Activated gamma-delta T cell (primary cell): ENCODE results near the gene SYNE2.

Experiments
- DNase-seq: peaks from one replicate; lab custom pipeline; 2025; lab: John Stamatoyannopoulos, UW

Gene SYNE2

DNA sequence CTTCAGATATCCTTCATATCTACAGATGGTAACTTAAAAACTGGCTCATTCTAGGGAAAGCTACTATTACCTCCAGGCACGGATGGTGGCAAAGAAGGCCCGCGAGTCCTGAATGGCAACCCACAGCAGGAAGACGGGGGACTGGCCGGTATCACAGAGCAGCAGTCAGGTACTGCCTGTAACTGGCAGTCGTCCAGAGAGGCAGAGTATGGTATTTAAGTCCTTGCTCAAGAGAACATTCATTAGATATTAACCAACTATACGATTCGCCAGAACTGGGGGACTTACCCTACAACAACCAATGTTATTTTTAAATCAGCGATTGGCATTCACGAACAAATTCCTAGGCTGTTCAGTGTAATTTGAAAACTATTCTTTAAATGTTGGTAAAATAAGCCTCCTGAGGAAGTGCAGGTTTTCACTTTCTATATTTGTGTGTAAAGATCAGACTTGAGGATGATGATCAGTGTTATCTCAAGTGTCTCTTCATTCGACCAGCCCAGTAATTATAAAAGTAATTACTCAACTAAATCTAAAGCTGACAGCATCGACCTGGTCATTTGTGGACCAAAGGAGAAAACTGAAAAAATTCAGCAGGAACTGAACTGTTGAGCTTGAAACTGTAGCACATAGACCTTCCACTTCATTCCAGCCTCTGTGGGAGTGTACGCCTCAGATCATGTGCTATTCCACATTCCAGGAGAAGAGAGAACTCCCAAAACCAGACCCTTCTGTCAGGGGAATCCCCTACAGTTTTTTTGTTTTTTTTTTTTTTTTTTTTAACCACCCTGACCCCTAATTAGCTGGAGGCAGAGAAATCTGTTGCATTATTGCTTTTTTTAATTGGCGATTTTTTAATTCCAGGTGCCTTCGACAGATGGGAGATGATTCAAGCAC lies 365.8 kb downstream of the SYNE2 start:
- DNase-seq = no peak

DNA sequence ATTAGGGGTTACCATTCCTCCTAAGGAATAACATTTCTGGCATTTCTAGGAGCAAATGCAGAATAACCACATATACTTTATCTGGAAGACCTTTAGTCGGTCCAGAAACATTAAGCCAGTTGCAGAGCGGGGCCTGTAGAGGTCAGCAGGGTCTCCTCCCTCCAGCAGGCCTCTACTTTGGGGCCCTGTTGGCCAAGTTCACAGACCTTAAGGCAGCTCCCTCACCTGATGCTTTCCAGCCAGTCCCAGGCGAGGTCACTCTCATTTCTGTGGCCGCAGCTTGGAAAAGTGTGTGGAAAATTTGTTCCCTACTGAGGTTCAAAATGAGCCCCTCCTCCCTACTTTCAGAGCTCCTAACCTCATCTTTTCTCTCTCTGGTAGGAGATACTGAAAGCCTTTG lies 367.3 kb downstream of the SYNE2 start:
- no peak for DNase-seq

DNA sequence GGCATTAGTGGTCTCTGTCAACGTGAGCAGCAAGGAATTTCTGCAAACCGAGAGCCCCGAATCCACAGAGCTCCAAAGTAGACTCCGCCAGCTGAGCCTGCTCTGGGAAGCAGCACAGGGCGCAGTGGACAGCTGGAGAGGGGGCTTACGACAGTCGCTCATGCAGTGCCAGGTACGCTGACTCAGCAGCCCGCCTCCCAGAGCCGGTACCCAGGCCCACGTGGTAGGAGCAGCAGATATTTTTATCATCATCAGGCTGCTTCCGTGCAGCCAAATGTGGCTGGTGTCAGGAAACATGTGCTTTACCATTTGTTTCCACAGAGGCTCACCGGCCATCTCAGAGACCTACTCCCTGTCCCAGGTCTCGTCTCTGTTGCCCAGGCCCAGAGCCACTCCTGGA lies 367.7 kb downstream of the SYNE2 start:
- no peak for DNase-seq

GRCh38 chr14:64221391-64222003 lies 368.7 kb downstream of the SYNE2 start:
- no peak for DNase-seq

DNA sequence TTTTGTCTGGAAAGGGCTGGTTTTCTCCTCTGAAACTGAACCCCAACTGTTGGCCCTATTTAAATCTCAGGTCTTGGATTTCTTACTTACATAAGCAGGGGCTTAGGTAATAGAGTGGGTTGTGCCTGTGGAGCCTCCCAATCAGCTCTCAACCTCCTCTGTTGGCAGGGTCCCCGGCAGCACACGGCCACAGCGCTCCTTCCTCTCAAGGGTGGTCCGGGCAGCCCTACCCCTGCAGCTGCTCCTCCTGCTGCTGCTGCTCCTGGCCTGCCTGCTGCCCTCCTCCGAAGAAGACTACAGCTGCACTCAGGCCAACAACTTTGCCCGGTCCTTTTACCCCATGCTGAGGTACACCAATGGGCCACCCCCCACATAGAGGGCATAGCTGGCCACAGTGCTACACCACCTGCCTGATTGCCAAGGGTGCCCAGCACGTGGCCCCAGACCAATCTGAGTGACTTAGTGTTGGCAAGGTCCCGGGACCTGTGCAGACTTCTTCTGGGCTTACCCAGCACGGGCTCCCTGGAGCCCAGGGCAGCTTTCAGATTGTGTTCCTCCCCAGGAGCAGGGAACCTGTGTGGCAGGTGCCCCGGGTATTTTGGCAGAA lies 372.4 kb downstream of the SYNE2 start:
- DNase-seq = no peak

GRCh38 chr14:64227856-64228255 lies 375.1 kb downstream of the SYNE2 start:
- no peak for DNase-seq

DNA sequence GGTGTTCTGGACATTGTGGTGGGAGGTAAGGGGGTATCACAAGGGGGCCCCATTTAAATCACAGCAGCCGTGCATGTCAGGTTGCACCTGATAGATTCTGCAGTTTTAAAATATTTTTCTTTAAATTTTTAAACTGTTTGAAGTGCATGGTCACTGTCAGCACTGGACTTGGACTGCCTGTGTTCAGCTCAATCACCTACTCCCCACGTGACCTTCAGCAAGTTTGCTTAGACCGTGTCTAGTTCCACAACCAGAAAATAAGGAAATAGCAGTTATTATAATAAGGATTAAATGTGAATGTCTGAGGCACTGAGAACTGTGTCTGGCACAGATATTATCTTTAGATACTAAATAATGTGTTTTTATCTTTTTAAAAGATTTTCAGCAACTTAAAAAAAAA lies 376.7 kb downstream of the SYNE2 start:
- no peak for DNase-seq

- DNase-seq = no peak
Observed at GRCh38 chr14:64232095-64232838, 379.5 kb downstream of the SYNE2 start.

DNA sequence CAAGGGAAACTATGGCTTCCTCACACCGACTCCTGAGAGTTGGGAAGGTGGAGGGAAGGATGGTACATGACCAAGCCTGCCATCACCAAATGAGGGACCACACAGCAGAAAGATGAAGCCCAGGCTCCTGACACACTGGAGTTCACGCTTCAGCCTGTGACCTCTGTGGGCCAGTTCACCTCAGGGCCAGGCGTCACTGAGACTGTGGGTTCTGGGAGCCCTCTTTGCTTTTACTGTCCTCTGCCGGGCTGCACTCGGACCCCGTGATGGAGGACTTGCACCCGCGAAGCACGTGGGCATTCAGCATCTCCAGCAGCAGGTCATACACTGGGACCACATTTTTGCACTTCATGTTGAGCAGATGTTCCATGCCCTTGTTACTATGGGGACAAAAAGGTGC lies 380.1 kb downstream of the SYNE2 start:
- DNase-seq = no peak

GRCh38 chr14:64233531-64234190 lies 380.9 kb downstream of the SYNE2 start:
- no peak for DNase-seq

DNA sequence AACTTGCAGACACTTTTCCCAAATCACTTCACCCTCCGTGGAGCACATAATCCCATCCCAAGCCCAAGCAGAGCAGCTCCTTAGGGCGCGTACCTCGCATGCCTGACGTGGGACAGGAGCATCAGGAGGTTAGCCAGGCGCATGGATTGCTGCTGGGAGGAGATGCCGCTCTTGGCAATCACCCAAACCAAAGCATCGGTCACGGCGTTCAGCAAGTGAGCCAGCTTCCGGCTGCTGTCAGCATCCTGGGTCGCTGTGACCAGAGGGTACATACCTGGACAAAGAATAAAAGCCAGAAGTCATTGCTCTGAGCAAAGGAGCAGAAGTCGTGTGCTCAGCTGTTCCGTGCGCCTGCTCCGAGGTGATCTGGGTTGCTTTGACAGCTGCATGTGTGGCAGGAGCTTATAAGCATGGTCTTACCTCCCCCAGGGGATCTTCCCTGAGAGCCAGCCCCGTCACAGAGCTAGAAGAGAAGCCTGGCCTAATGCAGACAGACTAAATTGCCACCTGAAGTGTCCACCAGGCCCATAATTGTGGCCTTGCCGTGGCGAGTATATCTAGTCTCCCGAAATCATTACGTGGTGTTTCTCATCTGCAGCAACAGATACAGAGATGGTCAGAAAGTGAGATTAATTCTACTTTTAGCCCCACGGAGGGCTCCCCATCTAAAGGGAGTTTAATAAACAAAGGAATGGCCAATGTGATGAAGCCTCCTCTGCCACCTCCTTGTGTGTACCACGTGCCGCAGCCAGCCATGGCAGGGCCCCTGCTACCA lies 382.3 kb downstream of the SYNE2 start:
- no peak for DNase-seq

GRCh38 chr14:64235652-64236640 lies 383.1 kb downstream of the SYNE2 start:
- no peak for DNase-seq

DNA sequence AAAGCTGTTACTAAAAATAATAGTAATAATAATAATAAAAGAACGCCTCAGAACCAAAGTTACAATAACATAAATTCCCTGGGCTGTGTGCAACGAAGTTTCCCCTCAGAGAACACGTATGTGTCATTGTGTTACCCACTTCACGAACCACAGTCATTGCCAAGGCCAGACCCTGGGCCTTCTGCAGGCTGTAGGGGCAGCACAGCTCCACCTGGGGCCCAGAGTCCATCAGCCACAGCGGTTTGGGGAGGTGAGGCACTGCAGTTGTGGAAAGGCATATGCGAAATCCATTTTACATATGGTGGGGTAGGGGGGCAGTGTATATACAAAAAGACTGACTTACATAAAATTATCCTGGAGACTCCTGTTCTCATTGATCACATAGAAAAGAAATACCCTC lies 385.2 kb downstream of the SYNE2 start:
- no peak for DNase-seq

- DNase-seq = no peak
Observed at GRCh38 chr14:64238631-64239030, 385.8 kb downstream of the SYNE2 start.

DNA sequence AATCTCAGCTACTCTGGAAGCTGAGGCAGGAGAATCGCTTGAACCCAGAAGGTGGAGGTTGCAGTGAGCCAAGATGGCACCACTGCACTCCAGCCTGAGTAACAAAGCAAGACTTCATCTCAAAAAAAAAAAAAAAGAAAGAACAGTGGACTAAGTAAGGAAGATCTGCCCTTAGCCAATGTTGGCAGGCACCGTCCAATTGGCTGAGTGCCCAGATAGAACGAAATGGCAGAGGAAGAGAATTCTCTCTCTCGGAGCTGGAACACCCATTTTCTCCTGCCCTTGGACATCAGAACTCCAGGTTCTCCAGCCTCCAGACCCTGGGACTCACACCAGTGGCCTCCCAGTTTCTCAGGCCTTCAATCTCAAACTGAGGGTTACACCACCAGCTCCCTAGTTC lies 391.5 kb downstream of the SYNE2 start:
- no peak for DNase-seq

GRCh38 chr14:64245491-64245890 lies 392.7 kb downstream of the SYNE2 start:
- no peak for DNase-seq

DNA sequence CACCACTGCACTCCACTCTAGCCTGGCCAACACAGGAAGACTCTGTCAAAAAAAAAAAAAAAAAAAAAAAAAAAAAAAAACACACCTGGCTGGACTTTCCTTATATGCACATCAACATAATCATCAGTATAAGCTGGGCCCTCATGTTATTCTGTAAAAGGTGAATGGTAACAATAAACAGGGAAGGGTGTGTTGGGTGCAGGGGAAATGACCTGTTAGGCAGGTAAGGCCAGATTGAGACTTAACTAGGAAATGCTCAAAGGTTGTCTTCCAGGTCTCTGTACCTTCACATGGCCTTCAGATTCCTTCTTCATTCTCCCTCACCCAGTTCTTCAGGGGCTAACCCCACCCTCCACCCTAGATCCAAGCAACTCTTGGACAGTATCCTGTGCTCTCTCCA lies 393.9 kb downstream of the SYNE2 start:
- DNase-seq = no peak

GRCh38 chr14:64247195-64247594 lies 394.4 kb downstream of the SYNE2 start:
- DNase-seq = no peak

DNA sequence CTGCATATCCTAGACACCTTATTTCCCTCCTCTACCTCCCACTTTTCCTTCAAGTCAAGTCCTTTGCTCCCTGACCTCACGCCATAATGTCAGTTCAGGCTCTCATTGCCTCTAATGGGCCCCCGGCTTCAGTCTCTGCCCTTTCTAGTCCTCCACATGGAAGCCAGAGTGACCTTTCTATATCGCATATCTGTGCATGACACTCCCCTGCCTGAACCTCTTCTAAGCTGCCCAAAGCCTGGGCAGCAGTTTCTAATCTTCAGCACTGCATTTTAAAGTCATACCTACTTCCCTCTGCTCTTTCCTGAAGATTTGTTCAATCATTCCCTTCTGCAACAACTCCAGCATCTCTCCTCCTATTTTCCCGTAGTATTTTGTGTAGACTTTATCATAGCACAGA lies 395.9 kb downstream of the SYNE2 start:
- no peak for DNase-seq

DNA sequence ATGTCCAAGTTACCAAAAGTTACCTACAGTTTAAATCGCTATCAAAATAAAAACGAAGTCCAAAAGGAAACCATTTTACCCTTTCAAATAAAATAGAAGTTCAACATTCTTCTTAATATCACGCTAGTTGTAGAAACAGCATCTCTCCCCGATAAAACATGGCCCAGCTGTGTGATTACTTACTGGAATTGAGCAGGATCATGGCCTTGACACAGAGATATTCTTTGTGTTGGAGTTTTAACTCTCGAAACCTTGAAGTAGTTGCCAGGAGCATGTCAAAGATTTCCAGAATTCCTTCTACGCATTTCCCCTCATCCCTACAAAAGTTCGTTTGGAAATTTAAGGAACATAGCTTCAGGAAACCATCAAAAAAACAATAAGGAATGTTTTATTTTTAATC lies 396.6 kb downstream of the SYNE2 start:
- DNase-seq = no peak
